Keratinocyte (primary cell): ENCODE measurements around the gene COL16A1. TPM values are rescaled to one million over a fixed set of nuclear protein-coding genes. Genes with fewer than 3 reads are reported as not detected.

ENCODE experiments used
- DNase-seq: peaks from one replicate; pipeline ENCODE4 v3.0.0-alpha.2; 2011; ENCODE audit warnings: low read depth, missing footprints, low spot score
- FAIRE-seq: peaks from 2 replicates; lab custom pipeline; 2011; peaks lifted over from hg19 to GRCh38; lab: Jason Lieb, UNC
- H2AFZ ChIP-seq: 2 replicates; pipeline ENCODE4 v1.6.0; 2012; ENCODE audit warnings: low read length, control low read depth, inconsistent platforms; ENCODE audit not compliant: control insufficient read depth
- H3K27ac ChIP-seq: 2 replicates; pipeline ENCODE4 v1.5.1; 2011; ENCODE audit warnings: low read length; ENCODE audit not compliant: control insufficient read depth, insufficient read depth
- H3K27me3 ChIP-seq: 3 replicates; pipeline ENCODE4 v1.6.0; 2011; ENCODE audit warnings: low read length; ENCODE audit not compliant: control insufficient read depth, insufficient read depth; ENCODE audit errors: extremely low read depth
- H3K36me3 ChIP-seq, 2 experiments: 2 replicates in 1 of 2; 3 replicates in 1 of 2; pipeline ENCODE4 v1.5.1; 2011; ENCODE audit warnings: low read length in 2 of 2, mild to moderate bottlenecking in 1 of 2; ENCODE audit not compliant: control insufficient read depth in 2 of 2, insufficient read depth in 2 of 2; ENCODE audit errors: extremely low read depth in 1 of 2
- H3K4me1 ChIP-seq: 3 replicates; pipeline ENCODE4 v1.5.1; 2011; ENCODE audit warnings: low read length; ENCODE audit not compliant: control insufficient read depth, insufficient read depth; ENCODE audit errors: extremely low read depth
- H3K4me2 ChIP-seq: 3 replicates; pipeline ENCODE4 v1.6.0; 2011; ENCODE audit warnings: low read depth, low read length; ENCODE audit not compliant: control insufficient read depth, insufficient read depth; ENCODE audit errors: extremely low read depth
- H3K4me3 ChIP-seq, 3 experiments: fragments of 200-600 bp in 1 of 3; sonication (generic) in 1 of 3; 2 replicates in 2 of 3; 3 replicates in 1 of 3; pipeline ENCODE4 v1.5.1; 2011 to 2016; ENCODE audit warnings: low read length in 3 of 3, mild to moderate bottlenecking in 3 of 3, control low read depth in 2 of 3, inconsistent platforms in 1 of 3, low read depth in 1 of 3, mixed read lengths in 1 of 3, mixed run types in 1 of 3, moderate library complexity in 1 of 3; ENCODE audit not compliant: control insufficient read depth in 2 of 3, insufficient read depth in 2 of 3; ENCODE audit errors: extremely low read depth in 1 of 3
- H3K79me2 ChIP-seq: 2 replicates; pipeline ENCODE4 v1.6.0; 2012; ENCODE audit warnings: low read length; ENCODE audit not compliant: control insufficient read depth, insufficient read depth
- H3K9ac ChIP-seq: 3 replicates; pipeline ENCODE4 v1.6.0; 2011; ENCODE audit warnings: low read length; ENCODE audit not compliant: control insufficient read depth, insufficient read depth; ENCODE audit errors: extremely low read depth
- H3K9me1 ChIP-seq: 3 replicates; pipeline ENCODE4 v1.6.0; 2011; ENCODE audit warnings: low read length; ENCODE audit not compliant: control insufficient read depth, insufficient read depth; ENCODE audit errors: extremely low read depth
- H3K9me3 ChIP-seq: 2 replicates; pipeline ENCODE4 v1.5.1; 2012; ENCODE audit warnings: low read depth, low read length; ENCODE audit not compliant: control insufficient read depth
- H4K20me1 ChIP-seq: 3 replicates; pipeline ENCODE4 v1.6.0; 2011; ENCODE audit warnings: low read length; ENCODE audit not compliant: control insufficient read depth, insufficient read depth; ENCODE audit errors: extremely low read depth
- EZH2 ChIP-seq: IDR thresholded peaks from one replicate; pipeline ENCODE4 v1.6.1; 2012; ENCODE audit warnings: inconsistent platforms, mild to moderate bottlenecking, low read length, moderate library complexity
- dilution Hi-C: fragments of 300-500 bp; cut with MboI; formaldehyde crosslinking; loops from one replicate; pipeline ENCODE4 v1.7.0; 2020; ENCODE audit warnings: low sequenced_read_pairs; ENCODE audit not compliant: extremely low pct_ligation_motif_present
- polyA plus RNA-seq, 5 experiments: library from polyadenylated mRNA; depleted of rRNA in 3 of 5; stranded (reverse) in 3 of 5; stranded (forward) in 1 of 5; unstranded in 1 of 5; fragments of >200 nt; gene quantifications; 1 replicate in 1 of 5; 2 replicates in 3 of 5; 3 replicates in 1 of 5; pipeline versions ENCODE4 v1.2.1 to v1.2.3, GENCODE V29; 2011 to 2012; ENCODE audit warnings: missing spikeins in 2 of 5, low read depth in 1 of 5, low replicate concordance in 1 of 5
- TF ChIP-seq, protein P1 (sequence below), 3 experiments: IDR thresholded peaks in 1 of 3; conservative IDR thresholded peaks in 1 of 3; optimal IDR thresholded peaks in 1 of 3; 2 replicates in 2 of 3; 3 replicates in 1 of 3; pipeline versions ENCODE3 to v1.5.1; 2011; ENCODE audit warnings: low read length in 3 of 3, mild to moderate bottlenecking in 3 of 3, moderate library complexity in 2 of 3, control low read depth in 1 of 3, inconsistent platforms in 1 of 3; ENCODE audit not compliant: insufficient read depth in 2 of 3; ENCODE audit errors: extremely low read depth in 1 of 3

COL16A1 gene
- polyA plus RNA-seq, 1 donor (not counting 4 experiments of a cell fraction or from before 2014, with no cell fraction given): 43.4 TPM

DNA sequence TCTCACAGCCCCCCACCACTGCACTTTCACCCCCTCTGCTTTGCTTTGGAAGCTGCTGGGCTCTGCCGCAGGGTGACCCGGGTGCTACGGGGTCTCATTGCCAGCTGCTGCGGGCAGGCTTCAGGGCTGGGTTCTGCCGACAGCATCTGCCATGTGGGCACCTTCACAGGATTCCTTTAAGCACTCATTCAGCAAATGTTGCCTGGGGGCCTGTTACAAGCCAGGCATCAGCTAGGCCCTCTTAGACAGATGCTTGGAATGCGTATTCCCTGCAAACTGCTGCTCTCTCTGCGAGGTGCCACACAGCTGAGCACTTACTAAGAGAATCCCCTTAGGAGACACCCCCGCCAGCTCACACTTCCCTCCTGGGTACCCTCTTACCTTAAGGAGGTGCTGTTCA lies 29.2 kb downstream of the COL16A1 start:
- H3K4me3 ChIP-seq: no peak overlapping the region
- H2AFZ ChIP-seq: no peak overlapping the region
- H3K9me1 ChIP-seq: no peaks in the 10 kb centered on the region
- TF ChIP-seq, protein P1, sequence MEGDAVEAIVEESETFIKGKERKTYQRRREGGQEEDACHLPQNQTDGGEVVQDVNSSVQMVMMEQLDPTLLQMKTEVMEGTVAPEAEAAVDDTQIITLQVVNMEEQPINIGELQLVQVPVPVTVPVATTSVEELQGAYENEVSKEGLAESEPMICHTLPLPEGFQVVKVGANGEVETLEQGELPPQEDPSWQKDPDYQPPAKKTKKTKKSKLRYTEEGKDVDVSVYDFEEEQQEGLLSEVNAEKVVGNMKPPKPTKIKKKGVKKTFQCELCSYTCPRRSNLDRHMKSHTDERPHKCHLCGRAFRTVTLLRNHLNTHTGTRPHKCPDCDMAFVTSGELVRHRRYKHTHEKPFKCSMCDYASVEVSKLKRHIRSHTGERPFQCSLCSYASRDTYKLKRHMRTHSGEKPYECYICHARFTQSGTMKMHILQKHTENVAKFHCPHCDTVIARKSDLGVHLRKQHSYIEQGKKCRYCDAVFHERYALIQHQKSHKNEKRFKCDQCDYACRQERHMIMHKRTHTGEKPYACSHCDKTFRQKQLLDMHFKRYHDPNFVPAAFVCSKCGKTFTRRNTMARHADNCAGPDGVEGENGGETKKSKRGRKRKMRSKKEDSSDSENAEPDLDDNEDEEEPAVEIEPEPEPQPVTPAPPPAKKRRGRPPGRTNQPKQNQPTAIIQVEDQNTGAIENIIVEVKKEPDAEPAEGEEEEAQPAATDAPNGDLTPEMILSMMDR (optimal IDR thresholded peaks at IDR 0.05 in 1 of 3, IDR thresholded peaks at IDR 0.05 in 1 of 3, conservative IDR thresholded peaks at IDR 0.05 in 1 of 3; ENCODE audit: extremely low read depth in 1 of 3, insufficient read depth in 2 of 3, low read length in 3 of 3): no peak
- no peak for TF ChIP-seq EZH2
- H3K9me3 ChIP-seq: no peaks in the 10 kb centered on the region
- H3K36me3 ChIP-seq: peaks cover 20 to 38% of the 10 kb centered on the region in 2 experiments
- dilution Hi-C loops: no loop called here
- H3K4me2 ChIP-seq: no peak overlapping the region
- FAIRE-seq: no peak
- H3K4me1 ChIP-seq: peaks cover 16% of the 10 kb centered on the region
- no peak overlapping the region for H3K27ac ChIP-seq
- no peak for DNase-seq
- no peaks in the 10 kb centered on the region for H3K79me2 ChIP-seq
- H4K20me1 ChIP-seq: no peaks in the 10 kb centered on the region
- H3K9ac ChIP-seq: no peak overlapping the region
- H3K27me3 ChIP-seq: no peaks in the 10 kb centered on the region

DNA sequence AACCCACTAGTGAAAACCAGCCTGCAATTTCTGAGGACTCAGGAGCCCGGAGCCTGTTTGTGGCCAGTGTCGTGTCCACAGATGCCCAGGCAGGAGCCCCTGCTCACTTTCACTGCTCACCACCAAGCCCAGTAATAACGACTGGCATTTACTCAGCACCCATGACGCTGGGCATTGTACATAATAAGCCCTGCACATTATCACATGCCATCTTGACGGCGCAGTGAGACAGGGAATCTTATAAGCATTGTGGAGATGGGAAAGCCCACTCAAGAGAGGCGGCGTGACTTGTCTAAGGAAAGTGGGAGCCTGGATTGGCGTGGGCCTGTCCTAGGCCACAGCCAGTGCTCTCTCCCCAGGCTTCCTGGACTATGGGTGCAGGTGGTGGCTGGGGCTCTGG lies 30.4 kb downstream of the COL16A1 start:
- Histone ChIP-seq H3K79me2 (no peaks in the 10 kb centered on the region), H3K9me3 (no peaks in the 10 kb centered on the region), H3K4me3 (no peak overlapping the region), H3K4me2 (no peak overlapping the region), H4K20me1 (no peaks in the 10 kb centered on the region), H3K27ac (no peak overlapping the region), H3K27me3 (no peaks in the 10 kb centered on the region), H3K9ac (no peak overlapping the region), H3K36me3 (peaks cover 15 to 41% of the 10 kb centered on the region in 2 experiments), H3K4me1 (peaks cover 23% of the 10 kb centered on the region), H3K9me1 (peaks cover 3% of the 10 kb centered on the region), H2AFZ (no peak overlapping the region)
- DNase-seq (no peak), FAIRE-seq (no peak)
- TF ChIP-seq, protein P1 (optimal IDR thresholded peaks at IDR 0.05 in 1 of 3, IDR thresholded peaks at IDR 0.05 in 1 of 3, conservative IDR thresholded peaks at IDR 0.05 in 1 of 3; ENCODE audit: extremely low read depth in 1 of 3, insufficient read depth in 2 of 3, low read length in 3 of 3): no peak
- no peak for TF ChIP-seq EZH2
- dilution Hi-C loops: no loop called here
